HEK293 (cell line): ENCODE results near the gene DLD.

Source experiments
- KLF10 ChIP-seq: fragments of 450-650 bp; IDR thresholded peaks from 2 replicates; pipeline ENCODE4 v1.5.1; 2018; ENCODE audit warnings: missing biosample characterization, mild to moderate bottlenecking, missing genetic modification characterization
- REST ChIP-seq: fragments of 450-650 bp; formaldehyde crosslinking; IDR thresholded peaks from 2 replicates; pipeline ENCODE4 v1.5.1; 2016; ENCODE audit warnings: missing biosample characterization, missing genetic modification characterization

GRCh38 chr7:107860981-107861652 lies 29.9 kb upstream of the DLD start:
- TF ChIP-seq REST (tag by site-specific recombination) (no peak), KLF10 (tag by site-specific recombination) (no peak)
